Right lobe of liver (tissue), 4 donors: ENCODE results near the gene CCNA2.

Experiments
- CTCF ChIP-seq, 4 donors: fragments of 200-600 bp in 3 of 4; fragments of 450-650 bp in 1 of 4; IDR thresholded peaks; one replicate each; pipeline versions ENCODE4 v1.5.1 to v1.8.0; 2016 to 2022; ENCODE audit warnings: antibody characterized with exemption in 4 of 4, mild to moderate bottlenecking in 2 of 4
- POLR2A ChIP-seq: fragments of 450-650 bp; IDR thresholded peaks from one replicate; pipeline ENCODE4 v1.6.1; 2017; ENCODE audit warnings: antibody characterized with exemption, mild to moderate bottlenecking
- donor health status: DM: no; HTN: no; CAD: no.
- donor health status: DM: no; HTN: no; CAD: no.
- donor health status: DM: no; HTN: yes; CAD: no.

- TF ChIP-seq CTCF (IDR thresholded peaks at IDR 0.05) (no peak), POLR2A (peak; percentile 36)
Measured at GRCh38 chr4:121869841-121870822, 46.4 kb upstream of the CCNA2 start, which contains the start of gene BBS7.
